OCI-LY1 (cell line): ENCODE measurements around the gene HAX1.

Experiments
- CTCF ChIP-seq: fragments of 200-600 bp; sonication (generic), shearing (Covaris generic); IDR thresholded peaks from 2 replicates; pipeline ENCODE4 v1.5.1; 2017; ENCODE audit warnings: mild to moderate bottlenecking, antibody characterized with exemption, low read length, moderate library complexity, mixed read lengths
- EZH2 ChIP-seq: fragments of 200-600 bp; sonication (generic), shearing (Covaris generic); IDR thresholded peaks from 2 replicates; pipeline ENCODE4 v1.8.0; 2017; ENCODE audit warnings: borderline replicate concordance, mixed run types, mild to moderate bottlenecking, antibody characterized with exemption, low read length, moderate library complexity, mixed read lengths

GRCh38 chr1:154318386-154318785, 46.0 kb downstream of the HAX1 start:
- no peak for TF ChIP-seq CTCF
- no peak for TF ChIP-seq EZH2
